H9 (cell line): Measurements from ENCODE around the gene SLC16A7. TPM values are rescaled to one million over a fixed set of nuclear protein-coding genes. Genes with fewer than 3 reads are reported as not detected.

Experiments used
- DNase-seq: peaks from one replicate; pipeline ENCODE4 v3.0.0-alpha.2; 2017
- H2AFZ ChIP-seq: one replicate; pipeline ENCODE4 v1.6.1; 2013; ENCODE audit warnings: mild to moderate bottlenecking, low read length, control low read depth, moderate library complexity
- H2AK5ac ChIP-seq: 2 replicates; pipeline ENCODE4 v1.6.1; 2013; ENCODE audit warnings: low read length, control low read depth, mixed read lengths; ENCODE audit not compliant: insufficient read length
- H2BK120ac ChIP-seq: one replicate; pipeline ENCODE4 v1.6.1; 2013; ENCODE audit warnings: low read depth, mild to moderate bottlenecking, low read length, control low read depth, inconsistent platforms; ENCODE audit not compliant: poor library complexity, severe bottlenecking
- H2BK12ac ChIP-seq: 2 replicates; pipeline ENCODE4 v1.6.1; 2013; ENCODE audit warnings: low read length, control low read depth, mixed read lengths, low read depth; ENCODE audit not compliant: insufficient read length
- H2BK15ac ChIP-seq: 2 replicates; pipeline ENCODE4 v1.6.1; 2013; ENCODE audit warnings: low read depth, low read length, control low read depth
- H2BK20ac ChIP-seq: one replicate; pipeline ENCODE4 v1.6.1; 2013; ENCODE audit warnings: low read depth, mild to moderate bottlenecking, low read length, control low read depth, inconsistent platforms; ENCODE audit not compliant: poor library complexity, severe bottlenecking
- H2BK5ac ChIP-seq: 2 replicates; pipeline ENCODE4 v1.6.1; 2013; ENCODE audit warnings: low read length, control low read depth, mixed read lengths; ENCODE audit not compliant: insufficient read length
- H3K14ac ChIP-seq: 2 replicates; pipeline ENCODE4 v1.6.1; 2013; ENCODE audit warnings: low read length, control low read depth; ENCODE audit not compliant: insufficient read depth
- H3K18ac ChIP-seq: 2 replicates; pipeline ENCODE4 v1.6.1; 2013; ENCODE audit warnings: low read depth, mild to moderate bottlenecking, mixed read lengths, low read length, control low read depth; ENCODE audit not compliant: insufficient read length
- H3K23ac ChIP-seq: 2 replicates; pipeline ENCODE4 v1.6.1; 2013; ENCODE audit warnings: low read length, control low read depth, mixed read lengths, low read depth; ENCODE audit not compliant: insufficient read length
- H3K23me2 ChIP-seq: 2 replicates; pipeline ENCODE4 v1.6.1; 2013; ENCODE audit warnings: low read depth, mild to moderate bottlenecking, mixed read lengths, low read length, control low read depth; ENCODE audit not compliant: insufficient read length, poor library complexity, severe bottlenecking
- H3K27ac ChIP-seq: 2 replicates; pipeline ENCODE4 v1.5.1; 2013; ENCODE audit warnings: low read length, control low read depth, mixed read lengths, low read depth; ENCODE audit not compliant: insufficient read length
- H3K27me3 ChIP-seq: 2 replicates; pipeline ENCODE4 v1.6.1; 2013; ENCODE audit warnings: low read length, control low read depth, inconsistent platforms; ENCODE audit not compliant: insufficient read depth
- H3K4ac ChIP-seq: 2 replicates; pipeline ENCODE4 v1.6.1; 2013; ENCODE audit warnings: low read depth, mild to moderate bottlenecking, control low read depth, inconsistent platforms, low read length, moderate library complexity
- H3K4me1 ChIP-seq: 2 replicates; pipeline ENCODE4 v1.6.1; 2013; ENCODE audit warnings: low read length, control low read depth, inconsistent platforms; ENCODE audit not compliant: insufficient read depth
- H3K4me2 ChIP-seq: 2 replicates; pipeline ENCODE4 v1.6.1; 2013; ENCODE audit warnings: low read length, control low read depth, mixed read lengths; ENCODE audit not compliant: insufficient read length, insufficient read depth
- H3K56ac ChIP-seq: 2 replicates; pipeline ENCODE4 v1.6.1; 2013; ENCODE audit warnings: low read depth, mild to moderate bottlenecking, mixed read lengths, low read length, control low read depth; ENCODE audit not compliant: insufficient read length
- H3K79me1 ChIP-seq: 2 replicates; pipeline ENCODE4 v1.6.1; 2013; ENCODE audit warnings: low read depth, mild to moderate bottlenecking, moderate library complexity, low read length, control low read depth, inconsistent platforms; ENCODE audit not compliant: insufficient read depth, poor library complexity, severe bottlenecking
- H3K79me2 ChIP-seq: 2 replicates; pipeline ENCODE4 v1.6.1; 2013; ENCODE audit warnings: low read length, control low read depth, inconsistent platforms; ENCODE audit not compliant: insufficient read depth
- H3K9ac ChIP-seq: 2 replicates; pipeline ENCODE4 v1.6.1; 2013; ENCODE audit warnings: low read length, control low read depth, mixed read lengths; ENCODE audit not compliant: insufficient read length; ENCODE audit errors: extremely low read depth
- H3K9me3 ChIP-seq: one replicate; pipeline ENCODE4 v1.6.1; 2013; ENCODE audit warnings: low read depth, low read length, inconsistent platforms; ENCODE audit not compliant: control insufficient read depth
- H3T11ph ChIP-seq: one replicate; pipeline ENCODE4 v1.6.1; 2013; ENCODE audit warnings: mild to moderate bottlenecking, low read length, control low read depth, inconsistent platforms
- H4K20me1 ChIP-seq: one replicate; pipeline ENCODE4 v1.6.1; 2013; ENCODE audit not compliant: control insufficient read depth, insufficient read length, insufficient read depth
- H4K5ac ChIP-seq: 2 replicates; pipeline ENCODE4 v1.6.1; 2013; ENCODE audit warnings: low read depth, mild to moderate bottlenecking, mixed read lengths, low read length, control low read depth; ENCODE audit not compliant: insufficient read length
- H4K8ac ChIP-seq: replicated peaks from 2 replicates; pipeline ENCODE4 v1.6.1; 2013; ENCODE audit warnings: low read length, control low read depth, mixed read lengths, low read depth; ENCODE audit not compliant: insufficient read length
- H4K91ac ChIP-seq: 2 replicates; pipeline ENCODE4 v1.6.1; 2013; ENCODE audit warnings: low read depth, mild to moderate bottlenecking, moderate library complexity, mixed read lengths, low read length, control low read depth; ENCODE audit not compliant: insufficient read length
- H3K27ac Mint-ChIP-seq, 3 experiments: 2 replicates in 2 of 3; 3 replicates in 1 of 3; pipeline ENCODE4 v1.8.0; 2020 to 2021; ENCODE audit warnings: mixed read lengths in 3 of 3, mild to moderate bottlenecking in 1 of 3, moderate library complexity in 1 of 3
- H3K27me3 Mint-ChIP-seq: 2 replicates; pipeline ENCODE4 v1.8.0; 2021; ENCODE audit warnings: low read depth, mild to moderate bottlenecking, moderate library complexity, mixed read lengths
- H3K36me3 Mint-ChIP-seq, 3 experiments: 2 replicates in 2 of 3; 3 replicates in 1 of 3; pipeline ENCODE4 v1.8.0; 2020 to 2021; ENCODE audit warnings: low read depth in 3 of 3, mixed read lengths in 3 of 3; ENCODE audit not compliant: insufficient read depth in 1 of 3
- H3K4me1 Mint-ChIP-seq, 2 experiments: 2 replicates each; pipeline ENCODE4 v1.8.0; 2020; ENCODE audit warnings: mixed read lengths in 2 of 2
- H3K4me3 Mint-ChIP-seq, 2 experiments: 2 replicates in 1 of 2; 3 replicates in 1 of 2; pipeline ENCODE4 v1.8.0; 2020 to 2021; ENCODE audit warnings: mild to moderate bottlenecking in 2 of 2, mixed read lengths in 2 of 2, moderate library complexity in 1 of 2
- H3K9me3 Mint-ChIP-seq, 2 experiments: 2 replicates in 1 of 2; 3 replicates in 1 of 2; pipeline ENCODE4 v1.8.0; 2020; ENCODE audit warnings: mild to moderate bottlenecking in 2 of 2, mixed read lengths in 2 of 2, moderate library complexity in 1 of 2
- CTCF ChIP-seq: fragments of 200-600 bp; sonication (generic); conservative IDR thresholded peaks from 3 replicates; pipeline ENCODE4 v1.8.0; 2021; ENCODE audit warnings: antibody characterized with exemption, mild to moderate bottlenecking
- WGBS: extraction: QIAGEN DNeasy Blood & Tissue Kit; methylation state at CpG from one replicate; pipeline ENCODE4 v1.1.7; 2013; ENCODE audit warnings: missing lambda C conversion rate, low lambda C conversion rate, mixed read lengths; ENCODE audit not compliant: insufficient read length; ENCODE audit errors: extremely low coverage; 5-methylcytosine and 5-hydroxymethylcytosine counted together
- total RNA-seq: library from RNA; stranded (reverse); gene quantifications from 2 replicates; pipeline ENCODE4 v1.2.1, GENCODE V29; 2021

The SLC16A7 gene
- total RNA-seq, 1 experiment from 2014 or later: 2.2 TPM

- H3K9me3 Mint-ChIP-seq: no peaks in the 10 kb centered on the region
- H3K27me3 Mint-ChIP-seq: no peaks in the 10 kb centered on the region
- Histone ChIP-seq H2BK15ac (no peak overlapping the region), H4K8ac (no peak overlapping the region), H2AK5ac (no peak overlapping the region), H3K4me1 (no peaks in the 10 kb centered on the region; the same call in 1 of the 2 replicates), H3K18ac (no peak overlapping the region), H3K9me3 (no peaks in the 10 kb centered on the region), H2BK20ac (no peak overlapping the region), H3K27me3 (no peaks in the 10 kb centered on the region), H2BK5ac (no peak overlapping the region), H4K91ac (no peak overlapping the region), H4K20me1 (no peaks in the 10 kb centered on the region), H3K56ac (no peak overlapping the region), H2BK12ac (no peak overlapping the region), H2AFZ (no peak overlapping the region), H4K5ac (no peak overlapping the region), H3K23me2 (no peaks in the 10 kb centered on the region), H3K27ac (no peak overlapping the region), H2BK120ac (no peak overlapping the region), H3K4ac (no peak overlapping the region), H3K79me2 (no peaks in the 10 kb centered on the region), H3K4me2 (no peak overlapping the region), H3K9ac (no peak overlapping the region), H3K23ac (no peak overlapping the region), H3K79me1 (no peaks in the 10 kb centered on the region), H3T11ph (no peak overlapping the region), H3K14ac (no peak overlapping the region)
- no peak overlapping the region for H3K27ac Mint-ChIP-seq
- no peak for TF ChIP-seq CTCF
- no peaks in the 10 kb centered on the region for H3K36me3 Mint-ChIP-seq
- H3K4me1 Mint-ChIP-seq: no peaks in the 10 kb centered on the region
- H3K4me3 Mint-ChIP-seq: no peak overlapping the region
- no CpG with 5 or more reads among the region's 1 CpG for WGBS
- no peak for DNase-seq
Measured at GRCh38 chr12:59657711-59658110, 61.9 kb downstream of the SLC16A7 start.
